ENCODE results near the gene LMAN2. TPM values are rescaled to one million over a fixed set of nuclear protein-coding genes. Genes with fewer than 3 reads are reported as not detected.

The LMAN2 gene
- total and polyA plus RNA-seq, 2 experiments from 2014 or later = 153 to 227 TPM

DNA sequence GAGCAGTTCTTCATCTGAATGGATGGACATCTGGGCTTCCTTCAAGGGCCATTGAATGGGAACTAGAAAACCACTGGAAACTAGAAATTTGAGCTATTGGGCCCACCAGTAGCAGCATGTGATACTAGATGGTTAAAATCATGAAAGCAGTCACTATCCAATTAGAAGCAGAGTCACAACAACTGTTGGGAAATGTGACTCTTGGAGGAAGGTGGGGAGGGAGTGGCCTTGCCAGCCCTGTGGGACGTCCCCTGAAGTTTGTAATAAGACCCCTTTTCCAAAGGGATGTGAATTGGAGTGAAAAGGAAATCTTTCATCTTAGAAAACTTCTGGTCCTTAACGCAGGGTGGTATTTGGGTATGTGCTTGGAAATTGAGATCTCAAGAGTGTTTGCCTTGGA lies 53.5 kb downstream of the LMAN2 start:
- Mint-ChIP-seq H3K4me3 (no peak overlapping the region), H3K4me1 (peaks cover 57% of the 10 kb centered on the region), H3K27ac (peak overlapping the region; percentile 48; the same call in 1 of the 2 replicates), H3K36me3 (ENCODE audit: low read depth) (peaks cover 71% of the 10 kb centered on the region), H3K9me3 (no peaks in the 10 kb centered on the region; the same call in 2 of the 3 replicates), H3K27me3 (ENCODE audit: insufficient read depth, low read depth, poor library complexity) (peaks cover 39% of the 10 kb centered on the region)
- Histone ChIP-seq H3F3A (replicated peaks; ENCODE audit: low read depth) (peaks cover 46% of the 10 kb centered on the region), H3K4me3 (no peak overlapping the region), H3K27ac (ENCODE audit: low read depth) (peak overlapping the region; percentile 93; the same call in 1 of the 2 replicates), H3K9me2 (ENCODE audit: insufficient read depth) (no peaks in the 10 kb centered on the region), H2AFZ (no peak overlapping the region), H3K79me2 (replicated peaks; ENCODE audit: insufficient read depth) (peaks cover 4% of the 10 kb centered on the region; the same call in 1 of the 2 replicates), H3K27me3 (ENCODE audit: insufficient read depth) (no peaks in the 10 kb centered on the region), H4K20me1 (replicated peaks; ENCODE audit: insufficient read depth) (peaks cover 39% of the 10 kb centered on the region), H3K4me2 (no peak overlapping the region), H3K4me1 (ENCODE audit: insufficient read depth) (peaks cover 31% of the 10 kb centered on the region), H3K36me3 (ENCODE audit: insufficient read depth) (peaks cover 28% of the 10 kb centered on the region)
- DNase-seq (ENCODE audit: low spot score) (peak; percentile 53), ATAC-seq (no peak)
- TF ChIP-seq ETS1 (IDR thresholded peaks at IDR 0.05) (no peak), REST (IDR thresholded peaks at IDR 0.05; ENCODE audit: unreplicated experiment) (no peak), ZNF331 (CRISPR knock-in tag; IDR thresholded peaks at IDR 0.05; ENCODE audit: low read depth) (no peak), NANOG (IDR thresholded peaks at IDR 0.05; ENCODE audit: borderline replicate concordance) (no peak), EZH2 (IDR thresholded peaks at IDR 0.05; ENCODE audit: low read depth, unreplicated experiment) (no peak), STAT1 (IDR thresholded peaks at IDR 0.05; ENCODE audit: unreplicated experiment) (no peak), EZH2phosphoT487 (IDR thresholded peaks at IDR 0.05; ENCODE audit: unreplicated experiment) (no peak), CREB1 (CRISPR knock-in tag; IDR thresholded peaks at IDR 0.05; ENCODE audit: low read depth) (no peak), POLR2AphosphoS5 (IDR thresholded peaks at IDR 0.05; ENCODE audit: low read depth) (no peak), JUNB (IDR thresholded peaks at IDR 0.05; ENCODE audit: unreplicated experiment) (no peak)

DNA sequence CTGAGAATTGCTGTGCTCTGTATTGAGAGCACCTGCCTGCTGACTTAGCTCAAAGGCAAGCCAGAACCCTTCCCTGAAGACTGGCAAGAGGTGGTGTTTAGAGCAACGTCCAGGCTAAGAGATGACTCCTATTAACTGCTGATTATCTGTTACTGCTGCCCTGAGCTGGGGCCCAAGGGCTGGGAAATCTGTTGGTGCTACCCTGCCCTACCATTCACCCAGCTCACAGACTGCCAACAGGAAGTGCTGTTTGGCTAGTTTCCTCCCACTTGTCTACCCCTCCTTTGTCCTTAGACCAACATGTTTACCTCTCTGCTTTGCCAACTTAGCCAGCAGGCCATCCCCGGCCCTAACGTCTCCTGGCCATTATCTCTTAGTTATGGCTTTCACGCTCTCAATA lies 54.9 kb downstream of the LMAN2 start:
- no peak overlapping the region for H3K4me3 ChIP-seq
- H3K27ac Mint-ChIP-seq = peak overlapping the region; percentile 57
- H3K9me2 ChIP-seq (ENCODE audit: insufficient read depth) = no peaks in the 10 kb centered on the region
- DNase-seq (ENCODE audit: low spot score) (no peak), ATAC-seq (no peak)
- peaks cover 44% of the 10 kb centered on the region for H3F3A ChIP-seq (replicated peaks; ENCODE audit: low read depth)
- H3K4me3 Mint-ChIP-seq = no peak overlapping the region
- H3K27me3 Mint-ChIP-seq (ENCODE audit: insufficient read depth, low read depth, poor library complexity) = peaks cover 33% of the 10 kb centered on the region
- H3K27ac ChIP-seq (ENCODE audit: low read depth) = peak overlapping the region; percentile 53
- peaks cover 50% of the 10 kb centered on the region for H3K4me1 Mint-ChIP-seq
- H3K9me3 Mint-ChIP-seq = no peaks in the 10 kb centered on the region; the same call in 2 of the 3 replicates
- peaks cover 41% of the 10 kb centered on the region for H3K36me3 ChIP-seq (ENCODE audit: insufficient read depth)
- peaks cover 13% of the 10 kb centered on the region; the same call in 1 of the 2 replicates for H3K79me2 ChIP-seq (replicated peaks; ENCODE audit: insufficient read depth)
- no peak overlapping the region for H2AFZ ChIP-seq
- H3K27me3 ChIP-seq (ENCODE audit: insufficient read depth) = no peaks in the 10 kb centered on the region
- peaks cover 44% of the 10 kb centered on the region for H4K20me1 ChIP-seq (replicated peaks; ENCODE audit: insufficient read depth)
- peaks cover 80% of the 10 kb centered on the region for H3K36me3 Mint-ChIP-seq (ENCODE audit: low read depth)
- no peak overlapping the region for H3K4me2 ChIP-seq
- peaks cover 31% of the 10 kb centered on the region for H3K4me1 ChIP-seq (ENCODE audit: insufficient read depth)
- no peak for TF ChIP-seq ZNF462 (CRISPR knock-in tag; IDR thresholded peaks at IDR 0.05)
- no peak for TF ChIP-seq ZNF114 (CRISPR knock-in tag; IDR thresholded peaks at IDR 0.05)

All from GM23338 (cell line).